OCI-M1 (cell line): ENCODE measurements around the gene PRR30.
"Not testable (repeated sequence)": the region's sequence is repeated elsewhere in the genome, so short reads cannot be mapped to it uniquely, and the experiment has no call there.

Experiments
- DNase-seq: peaks from one replicate; lab custom pipeline; 2025; lab: John Stamatoyannopoulos, UW

The PRR30 gene

DNA sequence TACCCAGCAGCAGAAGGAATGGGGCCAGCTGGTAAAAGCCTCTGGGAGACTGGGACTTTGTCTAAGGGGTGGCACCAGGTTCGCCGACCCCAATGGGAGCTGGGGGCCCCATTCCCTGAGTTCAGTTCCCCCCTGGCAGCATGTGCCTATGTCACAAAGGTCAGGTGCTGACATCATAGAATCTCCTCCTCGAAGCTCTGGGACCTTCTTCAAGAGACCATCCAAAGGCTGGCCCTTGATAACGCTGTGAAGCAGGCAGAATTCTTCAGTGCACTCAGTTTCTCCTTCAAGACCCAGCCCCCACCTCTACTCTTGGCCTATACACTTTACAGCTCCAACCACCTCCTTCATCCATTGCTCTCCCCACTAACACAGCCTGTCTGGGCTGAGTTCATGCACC lies at the start of gene PRR30:
TSS of gene PRR30 (minus strand) at position 101 of the 400 bp plus-strand sequence. CDS start 1,081 bp downstream, outside the sequence.
- DNase-seq, result no peak

DNA sequence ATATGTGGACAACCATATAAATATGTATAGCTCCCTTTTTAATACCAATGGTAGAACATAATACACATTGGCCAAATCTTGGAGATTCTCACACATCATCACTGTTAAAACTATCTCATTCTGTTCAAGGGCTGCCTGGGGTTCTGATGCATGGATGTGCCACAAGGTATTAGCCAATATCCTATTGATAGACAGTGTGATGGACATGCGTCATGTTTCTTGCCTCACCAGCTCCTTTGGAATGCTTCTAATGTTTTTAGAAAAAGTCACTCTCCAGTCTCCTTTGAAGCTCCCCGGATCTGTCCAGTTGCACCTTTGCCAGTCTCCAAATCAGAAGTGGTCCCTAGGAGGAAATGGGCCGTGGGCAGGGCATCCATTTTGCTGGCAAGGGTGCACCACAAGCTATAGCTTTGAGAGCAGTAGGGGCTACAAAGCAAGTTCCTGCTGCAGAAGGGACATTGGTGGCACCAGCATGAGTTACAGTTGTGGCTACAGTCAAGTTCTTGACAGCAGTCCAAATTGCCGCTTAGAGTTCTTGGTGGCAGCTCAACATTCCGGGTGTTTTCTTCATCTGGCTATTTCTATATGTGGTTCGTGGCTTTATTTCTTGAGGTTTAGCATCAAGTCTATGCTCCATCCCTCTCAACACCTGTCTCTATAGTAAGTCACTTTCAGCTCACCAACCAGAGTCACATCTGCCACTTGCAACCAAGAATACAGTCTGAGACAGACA lies 47.6 kb upstream of the PRR30 start:
- no peak for DNase-seq

DNA sequence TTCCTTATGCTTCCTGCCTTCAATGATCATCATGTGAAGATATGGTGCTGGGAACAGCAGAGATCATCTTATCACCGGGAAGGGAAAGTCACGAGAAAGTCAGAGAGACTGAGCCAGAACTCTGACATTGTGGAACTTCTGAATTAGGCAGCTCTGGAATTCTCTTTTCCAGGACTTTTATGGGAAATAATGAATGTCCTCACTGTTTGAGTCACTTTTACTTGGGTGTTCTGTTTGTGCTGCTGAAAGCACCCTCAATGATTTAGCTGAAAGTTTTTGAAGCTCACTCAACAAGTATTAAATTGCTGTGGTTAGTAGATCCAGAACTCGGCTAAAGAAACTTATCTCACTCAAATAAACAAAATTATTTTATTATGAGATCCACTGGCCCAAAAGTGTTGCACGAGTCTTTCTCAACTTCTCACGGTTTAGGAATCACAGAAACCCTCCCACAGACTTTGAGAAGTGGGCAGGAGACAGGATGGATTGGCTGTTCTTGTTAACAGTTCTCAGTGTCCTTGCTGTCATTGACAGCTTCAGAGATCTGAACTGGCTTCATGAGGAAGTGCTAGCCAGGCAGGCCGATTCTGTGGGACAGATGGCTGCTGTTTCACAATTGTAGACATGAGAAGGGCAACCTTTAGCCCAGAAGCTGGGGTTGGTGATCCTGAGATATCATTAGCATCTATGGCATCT lies 46.3 kb upstream of the PRR30 start:
- peak; percentile 75 for DNase-seq

DNA sequence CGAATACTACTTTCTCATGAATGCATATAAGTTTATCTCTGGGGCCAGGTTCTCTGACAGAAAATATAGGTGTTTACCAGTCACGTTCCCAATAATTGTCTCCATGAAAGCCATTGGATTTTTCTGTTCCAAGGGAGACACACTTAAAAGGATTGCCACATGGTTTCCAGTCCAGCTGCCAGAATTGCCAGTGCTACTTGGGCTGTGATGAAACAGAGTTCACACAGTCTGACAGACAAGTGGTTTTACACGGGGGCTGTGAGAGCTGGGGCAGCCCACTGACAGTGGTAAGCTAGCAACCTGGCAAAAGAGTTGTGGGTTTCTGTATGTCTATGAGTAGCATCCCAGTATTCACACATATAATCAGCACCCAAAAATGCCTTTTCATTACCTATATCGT lies 44.9 kb upstream of the PRR30 start:
- DNase-seq, result no peak

DNA sequence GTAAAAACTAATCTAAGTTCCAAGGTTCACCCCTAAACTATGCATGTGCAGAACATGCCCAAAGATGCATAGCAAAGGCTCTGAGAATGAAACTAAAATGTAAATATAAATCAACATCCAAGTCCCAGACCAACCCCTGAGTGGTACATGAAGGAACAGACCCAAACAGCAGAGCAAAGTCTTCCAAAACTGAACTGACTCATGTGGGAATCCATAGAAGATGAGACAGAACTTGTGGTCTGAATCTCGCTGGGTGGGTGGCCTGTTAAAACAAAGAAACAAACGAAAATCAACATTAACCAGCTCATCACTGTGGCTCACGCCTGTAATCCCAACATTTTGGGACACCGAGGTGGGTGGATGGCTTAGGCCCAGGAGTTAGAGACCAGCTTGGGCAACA lies 43.1 kb upstream of the PRR30 start:
- DNase-seq, result no peak

DNA sequence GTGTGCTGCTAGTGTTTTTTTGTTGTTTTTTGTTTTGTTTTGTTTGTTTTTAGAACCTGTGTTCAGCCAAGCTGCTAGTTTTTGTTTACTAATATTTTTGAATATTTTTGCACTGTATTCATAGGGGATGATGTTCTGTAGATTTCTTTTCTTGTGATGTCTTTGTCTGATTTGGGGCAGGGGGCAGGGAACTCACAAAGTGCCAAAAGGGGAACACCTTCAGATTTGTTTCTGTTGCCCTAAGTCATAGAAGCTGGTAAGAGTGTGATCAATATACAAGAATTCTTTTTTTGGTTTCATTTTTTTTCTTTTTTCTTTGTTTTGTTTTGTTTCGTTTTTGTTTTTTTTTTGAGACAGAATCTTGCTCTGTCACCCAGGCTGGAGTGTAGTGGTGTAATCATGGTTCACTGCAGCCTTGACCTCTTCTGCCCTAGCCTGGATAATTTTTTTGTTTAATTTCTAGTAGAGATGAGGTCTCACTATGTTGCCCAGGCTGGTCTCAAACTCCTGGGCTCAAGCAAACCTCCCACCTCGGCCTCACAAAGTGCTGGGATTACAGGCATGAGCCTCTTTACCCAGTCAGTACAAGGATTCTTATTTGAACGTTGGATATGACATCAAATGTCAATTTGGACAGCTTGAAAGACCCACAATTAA lies 40.3 kb upstream of the PRR30 start:
- DNase-seq, result peak; percentile 10

DNA sequence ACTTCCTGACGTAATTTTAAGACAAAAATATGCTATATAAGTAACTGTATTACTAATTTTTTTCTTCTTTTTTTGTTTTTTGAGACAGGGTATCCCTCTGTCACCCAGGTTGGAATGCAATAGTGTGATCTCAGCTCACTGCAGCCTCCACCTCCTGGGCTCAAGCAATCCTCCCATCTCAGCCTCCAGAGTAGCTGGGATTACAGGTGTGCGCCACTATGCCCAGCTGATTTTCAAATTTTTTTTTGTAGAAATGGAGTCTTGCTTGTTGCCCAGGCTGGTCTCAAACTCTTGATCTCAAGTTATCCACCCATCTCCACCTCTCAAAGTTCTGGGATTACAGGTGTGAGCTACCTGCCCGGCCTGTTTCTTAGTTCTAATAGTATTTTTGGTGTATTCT lies 39.3 kb upstream of the PRR30 start:
- no peak for DNase-seq

DNA sequence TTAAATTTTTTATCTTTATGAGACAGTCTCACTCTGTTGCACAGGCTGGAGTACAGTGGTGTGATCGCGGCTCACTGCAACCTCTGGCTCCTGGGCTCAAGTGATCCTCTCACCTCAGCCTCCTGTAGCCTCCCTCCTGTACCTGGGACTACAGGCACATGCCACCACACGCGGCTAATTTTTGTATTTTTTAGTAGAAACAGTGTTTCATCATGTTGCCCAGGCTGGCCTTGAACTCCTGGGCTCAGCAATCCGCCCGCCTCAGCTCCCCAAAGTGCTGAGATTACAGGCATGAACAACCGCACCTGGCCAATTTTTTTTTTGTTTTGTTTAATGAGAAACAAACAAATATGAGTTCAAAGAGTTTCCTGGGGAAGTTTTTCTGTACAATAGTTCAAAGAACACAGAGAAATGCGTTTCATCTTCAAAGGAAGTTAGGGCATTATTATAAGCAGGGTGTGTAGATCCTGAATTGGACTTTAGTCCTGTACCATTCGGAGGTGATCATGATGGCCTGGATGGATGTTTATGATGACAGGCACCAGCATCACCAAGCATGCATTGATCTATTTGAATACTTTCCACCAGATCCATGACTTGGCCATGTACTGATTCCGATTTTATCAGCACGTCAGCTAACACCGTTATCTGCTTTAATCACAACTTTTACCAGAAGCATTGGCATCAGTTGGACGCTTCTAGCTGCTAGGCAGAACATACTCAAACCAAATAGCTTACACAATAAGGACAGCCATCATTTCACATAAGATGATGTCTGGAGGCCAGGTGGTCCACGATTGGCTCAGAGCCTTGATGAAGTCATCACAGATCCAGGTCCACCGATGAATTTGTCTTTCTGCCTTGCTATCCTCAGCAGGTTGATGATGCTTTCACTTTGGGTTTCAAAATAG lies 38.5 kb upstream of the PRR30 start:
- no peak for DNase-seq

DNA sequence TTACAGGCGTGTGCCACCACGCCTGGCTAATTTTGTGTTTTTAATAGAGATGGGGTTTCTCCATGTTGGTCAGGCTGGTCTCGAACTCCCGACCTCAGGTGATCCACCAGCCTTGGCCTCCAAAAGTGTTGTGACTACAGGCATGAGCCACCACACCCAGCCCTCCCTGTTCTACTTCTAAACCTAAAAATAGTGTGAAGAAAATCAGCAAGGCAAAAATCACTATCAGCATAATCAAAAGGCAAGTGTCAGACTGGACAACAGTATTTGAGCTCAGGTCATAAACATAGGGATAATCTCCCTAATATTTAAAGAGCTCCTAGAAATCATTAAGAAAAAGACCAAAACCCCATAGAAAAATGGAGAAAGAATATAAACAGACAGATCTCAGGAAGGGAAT lies 36.6 kb upstream of the PRR30 start:
- DNase-seq, result not testable (repeated sequence)

DNA sequence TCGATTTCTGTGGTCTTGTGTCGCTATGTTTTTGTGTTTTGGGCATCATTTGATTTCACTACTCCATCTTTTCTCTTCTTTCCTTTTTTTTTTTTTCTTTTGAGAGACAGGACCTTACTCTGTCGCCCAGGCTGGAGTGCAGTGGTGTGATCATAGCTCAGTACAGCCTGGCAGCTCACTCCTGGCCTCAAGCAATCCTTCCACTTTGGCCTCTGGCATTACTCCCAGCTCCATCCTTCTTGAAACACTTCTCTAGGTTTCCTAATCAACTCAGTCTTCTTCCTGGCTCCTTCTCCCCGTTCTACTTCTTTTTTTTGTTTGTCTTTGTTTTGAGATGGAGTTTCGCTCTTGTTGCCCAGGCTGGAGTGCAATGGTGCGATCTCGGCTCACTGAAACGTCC lies 36.1 kb upstream of the PRR30 start:
- DNase-seq, result no peak

DNA sequence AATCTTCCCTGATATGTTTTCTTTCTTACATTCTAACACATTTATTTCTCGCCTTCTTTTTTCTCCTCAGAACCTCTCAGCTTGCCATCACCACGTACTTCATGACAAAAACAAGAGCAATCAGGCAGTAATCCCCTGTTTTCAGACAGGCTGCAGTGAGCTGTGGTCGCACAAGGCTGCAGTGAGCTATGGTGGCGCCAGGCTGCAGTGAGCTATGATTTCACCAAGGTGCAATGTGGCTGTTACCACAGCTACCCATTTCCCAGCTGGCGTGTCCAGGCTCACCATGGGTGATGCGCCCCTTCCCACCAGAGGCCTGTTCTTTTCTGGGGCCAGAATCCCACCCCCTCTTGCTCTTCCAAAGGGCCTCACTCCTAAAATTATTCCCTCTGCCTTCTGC lies 35.4 kb upstream of the PRR30 start:
- no peak for DNase-seq

DNA sequence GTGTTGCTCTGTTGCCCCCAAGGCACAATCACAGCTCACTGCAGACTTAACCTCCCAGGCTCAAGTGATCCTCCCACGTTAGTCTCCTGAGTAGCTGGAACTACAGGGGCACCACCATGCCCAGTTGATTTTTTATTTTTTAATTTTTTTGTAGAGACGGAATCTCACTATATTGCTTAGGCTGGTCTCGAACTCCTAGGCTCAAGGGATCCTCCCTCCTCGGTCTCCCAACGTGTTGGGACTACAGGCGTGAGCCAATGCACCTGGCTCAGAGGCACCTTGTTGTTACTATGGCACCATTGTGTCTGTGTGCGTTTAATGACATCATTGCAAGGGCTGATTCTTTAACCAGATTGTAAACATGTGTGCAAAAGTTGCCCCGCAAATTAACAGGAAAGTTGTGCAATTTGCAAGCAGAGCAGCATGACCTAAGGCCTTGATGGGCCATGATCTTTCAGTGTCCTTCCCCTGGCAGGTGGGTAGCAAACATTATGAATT lies 32.2 kb upstream of the PRR30 start:
- DNase-seq, result no peak

DNA sequence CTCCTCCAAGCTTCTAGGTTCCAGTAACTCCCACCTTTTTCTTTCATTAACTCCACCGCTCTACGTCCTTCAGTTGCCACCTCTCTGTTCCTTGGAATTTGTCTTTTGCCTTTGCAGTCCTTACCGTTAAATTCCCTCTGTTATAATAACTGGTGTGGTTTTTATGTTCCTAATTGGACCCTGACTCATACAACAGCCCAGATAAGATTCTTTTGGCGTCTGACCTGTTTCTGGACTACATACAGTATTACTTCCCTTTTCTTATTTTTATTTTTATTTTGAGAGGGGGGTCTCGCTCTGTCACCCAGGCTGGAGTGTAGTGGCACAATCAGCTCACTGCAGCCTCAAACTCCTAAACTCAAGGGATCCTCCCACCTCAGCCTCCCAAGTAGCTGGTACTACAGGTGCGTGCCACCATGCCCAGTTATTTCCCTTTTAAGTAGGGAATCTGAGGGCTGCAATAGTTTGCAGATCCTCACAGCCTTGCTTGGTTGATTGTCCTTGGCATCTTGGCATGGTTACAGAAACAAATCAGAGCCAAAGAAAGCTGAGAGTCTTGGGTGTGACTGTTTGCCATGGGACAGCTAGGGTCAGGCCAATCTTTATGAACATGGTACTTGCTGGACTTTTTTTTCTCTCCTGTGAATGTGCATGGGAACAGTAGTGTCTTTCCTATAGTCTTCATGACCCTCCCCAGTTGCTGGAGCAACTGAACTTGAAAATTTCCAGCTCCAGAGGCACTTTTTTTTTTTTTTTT lies 31.5 kb upstream of the PRR30 start:
- peak; percentile 56 for DNase-seq

DNA sequence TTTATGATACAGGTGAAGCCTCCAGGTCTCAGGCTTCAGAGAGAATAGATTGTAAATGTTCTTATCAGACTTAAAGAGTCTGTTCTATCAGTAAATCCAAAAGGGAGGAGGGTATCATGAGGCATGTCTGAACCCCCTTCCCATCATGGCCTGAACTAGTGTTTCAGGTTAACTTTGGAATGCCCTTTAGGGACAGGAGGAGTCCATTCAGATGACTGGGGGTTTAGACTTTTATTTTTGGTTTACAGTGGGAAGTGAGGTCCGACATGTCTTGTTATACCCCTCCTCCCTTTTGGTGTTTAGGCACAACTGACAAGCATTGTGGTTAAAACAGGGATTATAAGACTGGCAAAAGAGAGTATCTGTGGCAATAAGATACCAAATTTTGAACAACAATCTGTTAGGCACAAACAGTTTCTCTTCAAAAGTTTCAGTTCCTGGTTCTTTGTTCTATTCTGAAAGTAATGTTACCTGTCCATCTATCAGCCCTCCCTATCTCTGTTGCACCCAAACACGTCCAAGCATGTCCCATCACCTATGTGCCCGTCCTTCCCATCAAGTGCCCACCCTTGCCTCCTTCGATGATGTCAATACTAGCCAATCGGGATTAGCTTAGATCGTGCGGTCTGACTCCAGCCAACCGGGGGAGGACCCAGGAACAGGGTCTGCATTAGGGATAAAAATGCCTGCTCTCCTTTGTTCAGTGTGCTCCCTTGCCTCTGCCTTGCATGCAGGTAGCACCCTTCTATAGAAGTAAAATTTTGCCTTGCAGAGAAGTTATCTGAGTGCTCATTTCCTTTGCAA lies 26.0 kb upstream of the PRR30 start:
- DNase-seq, result peak; percentile 29

DNA sequence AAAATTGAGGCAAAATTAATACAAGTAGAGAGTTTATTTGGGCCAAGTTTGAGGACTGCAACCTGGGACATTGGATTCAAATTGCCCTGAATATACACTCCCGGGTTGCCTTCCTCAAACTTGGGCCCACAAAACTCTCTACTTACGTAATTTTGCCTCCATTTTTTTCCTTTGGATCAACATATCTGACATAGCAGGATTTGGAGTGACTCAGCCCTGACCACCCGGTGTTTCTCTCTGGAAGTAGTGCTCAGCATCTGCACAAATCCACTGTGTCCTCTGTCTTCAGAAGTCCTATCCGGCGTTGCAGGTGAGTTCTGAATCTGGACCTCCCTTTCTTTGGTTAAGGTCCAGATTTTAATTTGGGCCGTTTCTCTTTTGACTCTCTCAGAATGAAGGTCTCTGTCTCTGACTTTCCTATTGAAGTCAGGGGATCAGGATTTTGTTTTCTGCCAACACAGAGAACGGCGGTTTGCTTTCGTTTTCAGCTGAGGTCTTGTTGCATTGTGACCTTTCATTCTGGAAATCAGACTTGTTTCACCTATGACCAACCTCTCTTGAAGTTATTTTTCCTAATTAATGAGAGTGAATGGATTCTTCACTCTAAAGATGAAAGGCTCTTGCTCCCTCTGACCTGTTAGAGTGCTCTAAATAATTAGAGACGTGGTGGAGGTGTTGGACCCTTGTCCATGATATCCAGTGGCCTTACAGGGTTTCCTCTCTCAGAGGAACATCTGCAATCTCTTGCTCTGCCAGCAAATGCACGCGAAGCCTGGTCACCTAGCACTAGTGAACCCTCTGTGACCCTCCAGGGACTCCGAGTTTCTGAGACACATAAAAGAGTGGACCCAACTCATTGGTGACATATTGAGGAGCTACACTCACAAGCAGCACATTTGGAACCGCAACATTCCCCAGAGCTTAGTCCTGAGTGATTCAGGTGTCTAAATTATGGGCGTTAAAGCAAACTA lies 23.2 kb upstream of the PRR30 start:
- peak; percentile 75 for DNase-seq

DNA sequence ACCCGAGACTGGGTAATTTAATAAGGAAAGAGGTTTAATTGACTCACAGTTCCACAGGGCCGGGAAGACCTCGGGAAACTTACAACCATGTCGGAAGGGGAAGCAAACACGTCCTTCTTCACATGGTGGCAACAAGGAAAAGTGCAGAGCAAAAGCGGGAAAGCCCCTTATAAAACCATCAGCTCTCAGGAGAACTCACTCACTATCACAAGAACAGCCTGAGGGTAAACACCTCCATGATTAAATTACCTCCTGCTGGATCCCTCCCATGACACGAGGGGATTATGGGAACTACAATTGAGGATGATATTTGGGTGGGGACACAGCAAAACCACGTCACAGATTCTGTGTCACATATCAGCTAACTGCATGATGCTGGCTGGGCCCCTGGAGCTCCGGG lies 21.0 kb upstream of the PRR30 start:
- DNase-seq, result no peak

DNA sequence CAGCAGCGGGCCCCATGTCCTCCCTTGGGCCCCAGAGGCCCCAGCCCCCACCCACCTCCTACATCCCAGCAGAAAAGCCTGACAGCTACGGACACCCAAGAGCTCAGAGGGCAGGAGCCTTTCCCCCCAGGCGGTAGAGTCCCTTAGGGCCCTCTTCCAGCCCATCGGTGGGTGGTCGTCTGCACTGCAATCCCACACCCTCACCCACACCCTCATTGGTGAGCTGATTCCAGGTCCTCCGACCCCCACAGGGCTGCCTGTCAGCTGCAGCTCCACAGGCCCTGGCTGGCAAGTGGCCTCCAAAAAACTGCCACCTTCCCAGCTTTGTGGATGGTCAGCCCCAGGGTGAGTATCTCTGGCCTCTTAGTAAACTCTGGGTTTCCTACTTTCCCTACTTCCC lies 20.1 kb upstream of the PRR30 start:
- no peak for DNase-seq

DNA sequence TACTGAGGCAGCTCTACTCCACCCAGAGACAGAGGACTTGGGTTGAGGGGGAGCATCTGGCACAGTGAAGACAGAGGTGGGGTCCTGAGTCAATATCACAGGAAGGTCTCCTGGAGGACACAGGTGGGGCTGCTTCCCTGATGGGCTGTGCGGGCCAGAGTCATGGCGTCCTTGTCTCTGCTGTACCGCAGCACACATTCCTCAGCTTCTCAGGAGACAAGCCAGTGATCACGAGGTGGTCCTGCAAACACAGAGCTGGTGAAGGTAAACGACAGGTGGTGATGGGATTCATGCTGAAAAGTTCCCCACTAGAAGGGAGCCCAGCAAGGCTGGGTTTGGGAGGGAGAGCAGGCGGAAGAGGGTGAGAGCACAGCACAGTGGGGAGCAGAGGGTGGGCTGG lies 19.3 kb upstream of the PRR30 start:
- DNase-seq, result no peak

DNA sequence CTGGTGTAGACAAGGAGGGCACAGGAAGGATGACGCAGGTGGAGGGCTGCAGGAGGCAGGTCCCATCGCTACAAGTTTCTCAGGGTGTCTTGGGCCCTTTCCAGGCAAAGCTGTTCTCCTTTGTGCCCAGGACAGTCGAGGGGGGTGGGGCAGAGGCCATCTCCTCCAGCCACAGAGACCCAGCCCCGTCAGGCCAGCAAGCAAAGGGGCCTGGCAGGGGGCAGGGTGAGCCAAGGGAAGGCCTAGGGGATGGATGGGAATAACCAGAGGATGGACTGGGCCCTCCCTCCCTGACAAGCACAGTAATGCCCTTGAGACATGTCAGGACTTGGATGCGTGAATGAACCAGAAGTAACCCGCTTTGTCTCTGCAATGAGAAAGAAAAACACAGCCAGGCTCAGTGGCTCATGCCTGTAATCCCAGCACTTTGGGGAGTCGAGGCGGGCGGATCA lies 15.9 kb upstream of the PRR30 start:
- no peak for DNase-seq
